Activated CD4-positive, alpha-beta T cell treated with anti-CD3 and anti-CD28 coated beads, Interleukin-2, amount 10 ng/mL, durations not matched to agents 7 days and 5 days (primary cell): ENCODE data around the gene UBL3. TPM values are rescaled to one million over a fixed set of nuclear protein-coding genes. Genes with fewer than 3 reads are reported as not detected.

Experiments used
- CTCF ChIA-PET: fragments of 350-600 bp; sonication (Branson Sonifier 250); formaldehyde crosslinking; loops from one replicate; lab custom pipeline; 2021; ENCODE audit warnings: antibody characterized with exemption; lab: Charles Lee
- POLR2A ChIA-PET: fragments of 350-600 bp; sonication (Branson Sonifier 250); formaldehyde crosslinking; loops from one replicate; lab custom pipeline; 2021; ENCODE audit warnings: antibody characterized with exemption; lab: Charles Lee
- DNase-seq: peaks from one replicate; pipeline ENCODE4 v3.0.0-alpha.2; 2020
- H3K27ac Mint-ChIP-seq: one replicate; pipeline ENCODE4 v1.8.0; 2021; ENCODE audit warnings: mild to moderate bottlenecking, moderate library complexity, mixed read lengths
- H3K27me3 Mint-ChIP-seq: one replicate; pipeline ENCODE4 v1.8.0; 2021; ENCODE audit warnings: mixed read lengths
- H3K36me3 Mint-ChIP-seq: one replicate; pipeline ENCODE4 v1.8.0; 2021; ENCODE audit warnings: low read depth, mixed read lengths
- H3K4me1 Mint-ChIP-seq: one replicate; pipeline ENCODE4 v1.8.0; 2021; ENCODE audit warnings: mixed read lengths
- H3K4me3 Mint-ChIP-seq: one replicate; pipeline ENCODE4 v1.8.0; 2021; ENCODE audit warnings: mild to moderate bottlenecking, moderate library complexity, mixed read lengths
- H3K9me3 Mint-ChIP-seq: one replicate; pipeline ENCODE4 v1.8.0; 2021; ENCODE audit warnings: mixed read lengths
- total RNA-seq, 2 experiments: library from RNA; stranded (reverse); gene quantifications; one replicate each; pipeline ENCODE4 v1.2.3, GENCODE V29; 2021

The UBL3 gene
- total RNA-seq, 2 experiments from 2014 or later = 14.5 to 16.1 TPM

DNA sequence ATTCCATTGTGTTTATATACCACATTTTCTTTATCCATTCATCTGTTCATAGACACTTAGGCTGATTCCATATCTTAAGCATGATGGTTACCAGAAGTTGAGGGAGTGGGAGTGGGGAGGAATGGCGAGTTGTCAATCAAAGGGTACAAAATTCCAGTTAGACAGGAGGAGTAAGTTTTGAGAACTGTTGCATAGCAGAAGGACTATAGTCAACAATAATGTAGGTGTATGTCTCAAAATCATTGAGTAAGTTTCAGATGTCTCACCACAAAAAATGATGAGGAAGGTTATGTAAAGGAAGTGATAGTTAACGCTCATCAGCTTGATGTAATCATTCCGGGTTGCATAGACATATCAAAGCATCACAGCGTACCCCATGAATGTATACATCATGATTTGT is 4.6 kb upstream of the UBL3 start:
- ChIA-PET CTCF (interaction anchor here (0.6 to 1.4 kb wide), 2 partner anchors 17 to 59 kb away, joined by 3 read pairs; no protein-coding TSS in a partner anchor), POLR2A (no interaction called here)
- DNase-seq = no peak
- H3K27ac Mint-ChIP-seq = no peak overlapping the region
- no peak overlapping the region for H3K4me3 Mint-ChIP-seq
- H3K4me1 Mint-ChIP-seq = peaks cover 34% of the 10 kb centered on the region
- H3K9me3 Mint-ChIP-seq = peaks cover 3% of the 10 kb centered on the region
- H3K27me3 Mint-ChIP-seq = no peaks in the 10 kb centered on the region
- H3K36me3 Mint-ChIP-seq = no peaks in the 10 kb centered on the region

GRCh38 chr13:29853131-29853530 is 2.7 kb upstream of the UBL3 start:
- ChIA-PET CTCF (interaction anchor here (1.1 to 1.3 kb wide), 3 partner anchors 13 to 764 kb away, joined by 3 read pairs; partner anchors contain the start of gene USPL1), POLR2A (no interaction called here)
- H3K9me3 Mint-ChIP-seq = no peaks in the 10 kb centered on the region
- no peak overlapping the region for H3K4me3 Mint-ChIP-seq
- H3K4me1 Mint-ChIP-seq = peaks cover 28% of the 10 kb centered on the region
- peaks cover 1% of the 10 kb centered on the region for H3K36me3 Mint-ChIP-seq
- no peaks in the 10 kb centered on the region for H3K27me3 Mint-ChIP-seq
- DNase-seq = no peak
- no peak overlapping the region for H3K27ac Mint-ChIP-seq

GRCh38 chr13:29852472-29853054 is 2.1 kb upstream of the UBL3 start:
- H3K4me1 Mint-ChIP-seq = peaks cover 31% of the 10 kb centered on the region
- no peak overlapping the region for H3K4me3 Mint-ChIP-seq
- H3K36me3 Mint-ChIP-seq = peaks cover 4% of the 10 kb centered on the region
- no peaks in the 10 kb centered on the region for H3K9me3 Mint-ChIP-seq
- ChIA-PET POLR2A (no interaction called here), CTCF (interaction anchor here (1.1 to 1.3 kb wide), 3 partner anchors 259 to 765 kb away, joined by 3 read pairs; partner anchors contain the start of gene USPL1)
- no peaks in the 10 kb centered on the region for H3K27me3 Mint-ChIP-seq
- no peak for DNase-seq
- H3K27ac Mint-ChIP-seq = no peak overlapping the region

GRCh38 chr13:29849731-29850212 is 645 bp downstream of the UBL3 start:
- H3K36me3 Mint-ChIP-seq = peaks cover 6% of the 10 kb centered on the region
- ChIA-PET CTCF (interaction anchor here (0.7 to 3.3 kb wide), 8 partner anchors 12 to 265 kb away, joined by 3 to 12 read pairs (median 4); no protein-coding TSS in a partner anchor), POLR2A (interaction anchor here (0.8 to 1.4 kb wide), 2 partner anchors 87 kb away, joined by 3 to 4 read pairs; no protein-coding TSS in a partner anchor)
- peak overlapping the region; percentile 83 for H3K4me3 Mint-ChIP-seq
- no peaks in the 10 kb centered on the region for H3K9me3 Mint-ChIP-seq
- peaks cover 41% of the 10 kb centered on the region for H3K4me1 Mint-ChIP-seq
- DNase-seq = peak; percentile 31
- no peaks in the 10 kb centered on the region for H3K27me3 Mint-ChIP-seq
- H3K27ac Mint-ChIP-seq = peak overlapping the region; percentile 91

DNA sequence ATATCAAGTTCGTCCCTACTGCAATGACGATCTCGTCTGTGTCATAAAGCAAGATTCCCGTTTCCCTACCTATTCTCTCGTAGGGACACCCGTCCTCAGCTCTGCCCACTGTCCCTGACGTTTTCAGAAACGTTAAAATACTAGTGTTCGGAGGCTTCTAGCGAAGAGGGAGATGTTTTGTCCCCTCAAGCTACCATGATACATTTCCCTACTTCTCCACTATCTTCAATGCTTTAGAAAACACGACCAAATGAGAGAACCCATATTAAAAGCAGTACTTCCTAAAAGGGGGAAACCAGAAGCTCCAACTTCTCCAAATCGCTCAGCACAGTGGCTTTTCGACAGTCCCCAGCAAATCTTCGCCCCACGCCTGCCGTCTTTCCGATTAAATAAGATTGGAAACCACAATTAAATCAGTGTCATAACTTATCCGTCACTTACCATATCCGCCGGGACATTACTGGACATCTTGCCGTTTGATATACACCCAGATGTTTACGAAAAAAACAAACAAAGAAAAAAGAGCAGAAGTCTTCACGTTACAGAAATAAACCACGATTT is 1.3 kb downstream of the UBL3 start:
- ChIA-PET POLR2A (interaction anchor here (0.8 kb wide), 1 partner anchor 88 kb away, joined by 3 read pairs; no protein-coding TSS in a partner anchor), CTCF (interaction anchor here (0.7 to 3.3 kb wide), 4 partner anchors 66 to 283 kb away, joined by 3 to 12 read pairs (median 4); no protein-coding TSS in a partner anchor)
- no peaks in the 10 kb centered on the region for H3K9me3 Mint-ChIP-seq
- DNase-seq = peak; percentile 33
- no peaks in the 10 kb centered on the region for H3K27me3 Mint-ChIP-seq
- peaks cover 40% of the 10 kb centered on the region for H3K4me1 Mint-ChIP-seq
- peak overlapping the region; percentile 83 for H3K4me3 Mint-ChIP-seq
- peak overlapping the region; percentile 91 for H3K27ac Mint-ChIP-seq
- H3K36me3 Mint-ChIP-seq = peaks cover 6% of the 10 kb centered on the region

DNA sequence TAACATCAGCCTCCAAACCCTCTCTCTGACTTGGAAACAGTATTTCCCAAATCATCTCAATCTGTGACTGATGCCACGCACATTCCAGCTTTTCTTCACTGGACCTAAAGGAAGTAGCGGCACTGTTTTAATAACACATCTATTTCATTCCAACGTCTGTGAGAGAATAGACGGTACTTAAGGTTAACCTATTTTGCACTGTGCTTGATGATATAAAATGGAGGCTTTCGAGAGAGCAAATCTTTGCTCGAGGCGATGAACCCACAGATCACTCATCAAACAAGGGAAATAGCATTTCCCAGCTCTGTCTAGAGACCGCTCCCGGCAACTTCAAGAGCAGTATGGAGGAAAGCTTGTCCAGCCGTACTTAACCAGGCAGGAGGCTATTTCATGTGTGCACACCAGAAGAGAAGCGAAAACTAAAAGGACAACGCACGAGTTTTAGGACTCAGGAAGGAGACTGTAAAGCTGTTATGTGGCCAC is 2.9 kb downstream of the UBL3 start:
- H3K4me3 Mint-ChIP-seq = peak overlapping the region; percentile 87
- ChIA-PET CTCF (interaction anchor here (0.7 to 2.3 kb wide), 4 partner anchors 91 to 268 kb away, joined by 3 to 7 read pairs (median 4); no protein-coding TSS in a partner anchor), POLR2A (no interaction called here)
- H3K27me3 Mint-ChIP-seq = no peaks in the 10 kb centered on the region
- peak overlapping the region; percentile 91 for H3K27ac Mint-ChIP-seq
- H3K4me1 Mint-ChIP-seq = peaks cover 37% of the 10 kb centered on the region
- DNase-seq = peak; percentile 18
- H3K9me3 Mint-ChIP-seq = no peaks in the 10 kb centered on the region
- peaks cover 7% of the 10 kb centered on the region for H3K36me3 Mint-ChIP-seq

GRCh38 chr13:29846475-29847256 is 3.8 kb downstream of the UBL3 start:
- H3K9me3 Mint-ChIP-seq = no peaks in the 10 kb centered on the region
- peaks cover 8% of the 10 kb centered on the region for H3K36me3 Mint-ChIP-seq
- no peaks in the 10 kb centered on the region for H3K27me3 Mint-ChIP-seq
- peak overlapping the region; percentile 87 for H3K4me3 Mint-ChIP-seq
- H3K27ac Mint-ChIP-seq = peak overlapping the region; percentile 91
- DNase-seq = no peak
- ChIA-PET CTCF (interaction anchor here (0.6 to 2.3 kb wide), 6 partner anchors 10 to 269 kb away, joined by 3 to 7 read pairs (median 4); no protein-coding TSS in a partner anchor), POLR2A (interaction anchor here (0.5 kb wide), 1 partner anchor 90 kb away, joined by 3 read pairs; no protein-coding TSS in a partner anchor)
- H3K4me1 Mint-ChIP-seq = peaks cover 43% of the 10 kb centered on the region

- DNase-seq = no peak
- CTCF ChIA-PET = interaction anchor here (2.3 kb wide), 1 partner anchor 270 kb away, joined by 7 read pairs; no protein-coding TSS in a partner anchor
- no peak overlapping the region for H3K27ac Mint-ChIP-seq
- POLR2A ChIA-PET = no interaction called here
- H3K36me3 Mint-ChIP-seq = peaks cover 8% of the 10 kb centered on the region
- no peaks in the 10 kb centered on the region for H3K9me3 Mint-ChIP-seq
- H3K4me3 Mint-ChIP-seq = no peak overlapping the region
- H3K4me1 Mint-ChIP-seq = peaks cover 42% of the 10 kb centered on the region
- no peaks in the 10 kb centered on the region for H3K27me3 Mint-ChIP-seq
Measured at GRCh38 chr13:29845440-29846056, 4.9 kb downstream of the UBL3 start.

DNA sequence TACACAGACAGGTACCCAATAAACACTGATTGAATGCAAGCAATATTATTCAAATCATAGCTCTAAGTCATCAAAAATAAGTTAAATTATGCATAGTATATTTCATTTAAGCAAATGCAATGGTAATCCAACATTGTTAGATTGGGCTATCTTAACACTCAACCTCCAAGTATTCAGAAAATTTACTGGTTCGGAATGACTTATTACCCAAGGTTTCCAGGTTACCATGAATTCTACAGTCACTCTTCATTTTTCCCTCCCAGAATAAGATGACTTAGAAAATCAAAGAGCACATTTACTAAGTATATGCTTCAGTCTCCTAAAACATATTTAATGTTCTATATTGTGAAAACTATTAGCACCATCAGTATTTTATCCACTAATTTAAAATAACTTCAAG is 6.0 kb downstream of the UBL3 start:
- Mint-ChIP-seq H3K4me1 (peaks cover 42% of the 10 kb centered on the region), H3K27ac (no peak overlapping the region), H3K9me3 (no peaks in the 10 kb centered on the region), H3K27me3 (no peaks in the 10 kb centered on the region), H3K4me3 (no peak overlapping the region), H3K36me3 (peaks cover 8% of the 10 kb centered on the region)
- ChIA-PET POLR2A (no interaction called here), CTCF (no interaction called here)
- DNase-seq = no peak

DNA sequence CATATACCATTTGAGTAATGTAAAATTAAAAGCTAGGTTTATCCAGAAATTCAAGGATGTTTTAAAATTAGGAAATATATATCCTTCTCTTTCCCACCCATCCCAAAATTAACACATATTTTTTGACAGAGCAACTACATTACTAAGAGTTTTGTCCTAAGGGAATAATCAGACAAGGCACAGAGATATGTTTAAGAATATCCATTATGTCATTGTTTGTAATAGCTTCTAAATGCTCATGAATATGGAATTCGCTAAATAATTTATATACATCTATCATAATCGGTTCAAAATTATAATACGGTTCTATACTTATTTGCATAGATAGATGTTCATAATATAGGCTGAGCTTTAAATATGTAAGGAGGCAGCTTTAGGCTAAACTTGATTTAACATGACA is 9.8 kb downstream of the UBL3 start:
- ChIA-PET CTCF (interaction anchor here (1.6 to 1.9 kb wide), 3 partner anchors 11 to 84 kb away, joined by 3 to 6 read pairs (median 4); no protein-coding TSS in a partner anchor), POLR2A (no interaction called here)
- H3K27me3 Mint-ChIP-seq = no peaks in the 10 kb centered on the region
- no peaks in the 10 kb centered on the region for H3K9me3 Mint-ChIP-seq
- no peak overlapping the region for H3K4me3 Mint-ChIP-seq
- H3K36me3 Mint-ChIP-seq = peaks cover 3% of the 10 kb centered on the region
- DNase-seq = no peak
- H3K4me1 Mint-ChIP-seq = peaks cover 32% of the 10 kb centered on the region
- no peak overlapping the region for H3K27ac Mint-ChIP-seq

DNA sequence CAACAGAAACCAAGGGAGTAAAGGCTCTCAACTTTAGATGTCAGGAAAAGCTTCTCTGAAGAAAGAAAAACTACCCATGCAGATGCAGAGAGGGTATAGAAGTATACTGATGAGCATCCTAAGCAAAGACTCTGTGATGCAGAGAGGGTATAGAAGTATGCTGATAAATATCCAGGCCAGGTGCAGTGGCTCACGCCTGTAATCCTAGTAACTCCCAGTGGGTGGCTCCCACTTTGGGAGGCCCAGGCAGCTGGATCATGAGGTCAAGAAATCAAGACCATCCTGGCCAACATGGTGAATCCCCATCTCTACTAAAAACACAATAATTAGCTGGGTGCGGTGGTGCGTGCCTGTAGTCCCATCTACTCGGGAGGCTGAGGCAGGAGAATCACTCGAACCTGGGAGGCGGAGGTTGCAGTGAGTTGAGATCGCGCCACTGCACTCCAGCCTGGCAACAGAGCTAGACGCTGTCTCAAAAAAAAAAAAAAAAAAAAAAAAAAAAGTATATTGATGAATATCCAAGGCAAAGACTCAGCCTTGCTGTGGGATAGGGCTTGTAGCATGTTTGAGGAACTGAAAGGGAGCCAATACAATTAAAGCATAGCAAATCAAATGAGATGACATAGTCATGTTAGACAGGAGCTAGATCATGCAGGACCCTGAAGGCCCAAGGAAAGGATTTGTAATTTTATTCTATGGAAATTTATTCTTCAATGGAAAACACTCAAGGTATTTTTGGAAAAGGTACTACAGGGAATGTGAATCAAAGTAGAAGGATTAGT is 14.9 kb downstream of the UBL3 start:
- no peak overlapping the region for H3K4me3 Mint-ChIP-seq
- peaks cover 3% of the 10 kb centered on the region for H3K9me3 Mint-ChIP-seq
- H3K27me3 Mint-ChIP-seq = no peaks in the 10 kb centered on the region
- DNase-seq = no peak
- H3K36me3 Mint-ChIP-seq = peaks cover 13% of the 10 kb centered on the region
- ChIA-PET CTCF (interaction anchor here (1.4 kb wide), 1 partner anchor 11 kb away, joined by 3 read pairs; no protein-coding TSS in a partner anchor), POLR2A (interaction anchor here (0.6 kb wide), 1 partner anchor 70 kb away, joined by 3 read pairs; no protein-coding TSS in a partner anchor)
- H3K27ac Mint-ChIP-seq = no peak overlapping the region
- H3K4me1 Mint-ChIP-seq = peaks cover 18% of the 10 kb centered on the region
